Measurements from ENCODE around the gene SLC25A44.
"Not testable (repeated sequence)": the region's sequence is repeated elsewhere in the genome, so short reads cannot be mapped to it uniquely, and the experiment has no call there.

SLC25A44 gene

DNA sequence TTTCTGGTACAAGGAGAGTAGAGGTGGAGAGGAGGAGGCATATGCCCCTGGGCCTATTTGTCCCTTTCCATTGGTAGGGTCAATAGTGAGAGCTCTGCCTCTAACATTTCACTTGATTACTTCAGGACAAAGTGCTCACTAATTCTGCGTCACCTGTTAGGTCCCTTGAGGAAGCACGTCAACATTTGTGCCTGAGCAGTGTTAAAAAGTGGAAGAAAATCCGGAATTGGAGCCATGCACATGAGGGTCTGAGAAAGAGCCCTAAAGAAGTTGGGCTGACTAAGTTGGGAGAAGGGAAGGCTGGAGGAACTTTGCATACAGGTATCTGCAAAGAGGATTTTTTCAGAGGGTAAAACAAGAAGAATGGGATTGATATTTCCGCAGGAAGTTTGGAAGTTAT is 1.9 kb downstream of the SLC25A44 start:
- H3K4me3 ChIP-seq (ENCODE audit: low read length) = no peak overlapping the region
- DNase-seq (ENCODE audit: low read depth, low spot score) = no peak

- no peak for DNase-seq (ENCODE audit: low read depth, low spot score)
- H3K4me3 ChIP-seq (ENCODE audit: low read length) = no peak overlapping the region
Observed at GRCh38 chr1:156196445-156196844, 2.5 kb downstream of the SLC25A44 start.

DNA sequence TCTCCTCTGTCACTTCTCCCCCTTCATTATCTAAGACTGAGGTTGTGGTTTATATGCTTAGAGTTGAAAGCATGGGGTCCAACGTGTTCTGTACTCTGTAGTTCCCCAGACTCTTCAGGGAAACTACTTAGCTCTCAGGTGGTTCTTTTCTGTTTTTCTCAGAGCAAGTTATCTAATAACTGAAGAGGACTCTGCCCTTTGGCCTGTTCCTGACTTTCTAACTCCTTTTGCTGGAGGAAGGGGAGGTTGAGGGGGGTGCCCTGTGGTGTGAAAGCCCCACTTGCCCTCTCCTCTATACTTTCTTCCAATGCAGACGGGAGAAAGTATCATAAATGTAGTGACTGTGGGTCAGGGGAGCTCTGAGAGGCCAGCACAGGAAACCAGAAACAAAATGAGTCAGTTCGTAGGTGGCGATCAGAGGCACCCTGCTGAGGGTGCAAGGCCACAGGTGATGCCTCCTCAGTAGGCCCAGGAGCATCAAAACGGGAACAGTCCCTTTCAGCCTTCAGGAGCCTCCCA is 5.0 kb downstream of the SLC25A44 start:
- peak overlapping the region; percentile 21 for H3K4me3 ChIP-seq (ENCODE audit: low read length)
- DNase-seq (ENCODE audit: low read depth, low spot score) = peak; percentile 63

DNA sequence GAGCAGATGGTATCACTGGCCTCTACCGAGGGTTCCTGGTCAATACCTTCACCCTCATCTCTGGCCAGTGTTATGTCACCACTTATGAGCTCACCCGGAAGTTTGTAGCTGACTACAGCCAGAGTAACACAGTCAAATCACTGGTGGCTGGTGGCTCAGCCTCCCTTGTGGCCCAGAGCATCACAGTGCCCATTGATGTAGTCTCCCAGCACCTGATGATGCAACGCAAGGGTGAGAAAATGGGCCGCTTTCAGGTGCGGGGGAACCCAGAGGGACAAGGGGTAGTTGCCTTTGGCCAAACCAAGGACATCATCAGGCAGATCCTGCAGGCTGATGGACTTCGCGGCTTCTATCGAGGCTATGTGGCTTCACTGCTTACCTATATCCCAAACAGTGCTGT is 6.1 kb downstream of the SLC25A44 start:
- H3K4me3 ChIP-seq (ENCODE audit: low read length) = no peak overlapping the region
- no peak for DNase-seq (ENCODE audit: low read depth, low spot score)

DNA sequence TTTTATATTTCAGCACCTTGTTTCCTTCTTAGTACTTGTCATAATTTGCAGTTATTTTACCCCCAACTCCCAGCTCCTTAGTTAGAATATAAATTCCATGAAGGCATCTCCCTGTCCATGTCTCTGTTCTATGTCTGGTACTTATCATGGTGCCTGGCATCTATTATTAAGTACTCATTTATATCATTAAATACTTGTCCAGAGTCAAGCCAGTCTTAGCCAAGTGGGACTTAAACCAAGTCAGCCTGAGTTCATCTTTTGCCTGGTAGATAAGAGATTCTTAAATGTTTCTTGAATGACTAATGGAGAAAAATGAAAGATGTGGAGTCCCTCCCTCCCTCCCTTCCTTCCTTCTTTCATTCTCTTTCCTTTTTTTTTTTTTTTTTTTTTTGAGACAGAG is 9.4 kb downstream of the SLC25A44 start:
- H3K4me3 ChIP-seq (ENCODE audit: low read length) = no peak overlapping the region
- DNase-seq (ENCODE audit: low read depth, low spot score) = no peak

DNA sequence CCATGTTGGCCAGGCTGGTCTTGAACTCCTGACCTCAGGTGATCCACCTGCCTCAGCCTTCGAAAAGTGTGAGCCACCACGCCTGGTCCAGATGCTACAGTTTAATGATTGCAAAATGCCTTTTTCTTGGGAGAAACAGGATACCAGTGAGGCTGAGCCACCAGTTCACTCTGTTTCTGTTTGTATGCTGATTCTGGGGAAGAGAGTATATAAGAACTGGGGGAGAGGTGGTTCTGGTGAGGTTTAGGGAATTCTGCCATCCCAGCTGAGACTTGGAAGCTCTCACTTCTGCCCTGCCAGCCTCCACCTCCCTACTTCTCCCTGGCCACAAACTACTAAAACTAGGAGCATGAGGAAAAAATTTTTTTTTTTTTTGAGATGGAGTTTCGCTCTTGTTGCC is 10.8 kb downstream of the SLC25A44 start:
- DNase-seq (ENCODE audit: low read depth, low spot score) = no peak
- H3K4me3 ChIP-seq (ENCODE audit: low read length) = no peak overlapping the region

GRCh38 chr1:156211243-156211642 is 17.3 kb downstream of the SLC25A44 start:
- no peak for DNase-seq (ENCODE audit: low read depth, low spot score)
- H3K4me3 ChIP-seq (ENCODE audit: low read length) = no peak overlapping the region

DNA sequence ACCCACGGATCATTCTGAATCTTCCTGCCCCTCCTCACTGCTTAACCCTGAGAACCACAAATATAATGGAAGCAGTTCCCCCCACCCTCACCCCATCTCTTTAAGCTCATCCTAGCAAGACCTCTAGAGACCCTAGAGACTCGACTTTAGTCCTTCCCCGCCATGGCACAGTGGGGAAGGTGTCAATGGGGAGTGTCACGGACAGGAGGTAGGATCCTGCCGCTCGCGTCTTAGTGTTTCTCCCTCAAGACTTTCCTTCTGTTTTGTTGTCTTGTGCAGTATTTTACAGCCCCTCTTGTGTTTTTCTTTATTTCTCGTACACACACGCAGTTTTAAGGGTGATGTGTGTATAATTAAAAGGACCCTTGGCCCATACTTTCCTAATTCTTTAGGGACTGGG is 18.2 kb downstream of the SLC25A44 start:
- no peak for DNase-seq (ENCODE audit: low read depth, low spot score)
- H3K4me3 ChIP-seq (ENCODE audit: low read length) = peak overlapping the region; percentile 87

- peak; percentile 93 for DNase-seq (ENCODE audit: low read depth, low spot score)
- peak within 1 kb of the TSS; percentile 87 for H3K4me3 ChIP-seq (ENCODE audit: low read length)
Observed at GRCh38 chr1:156212833-156213643, 19.1 kb downstream of the SLC25A44 start, which contains the start of gene PMF1. PMF1 (plus strand) TSS chr1:156213007; CDS start chr1:156213016, 9 bp downstream.

GRCh38 chr1:156213644-156213966 is 19.7 kb downstream of the SLC25A44 start:
- no peak for DNase-seq (ENCODE audit: low read depth, low spot score)
- H3K4me3 ChIP-seq (ENCODE audit: low read length) = peak overlapping the region; percentile 87

DNA sequence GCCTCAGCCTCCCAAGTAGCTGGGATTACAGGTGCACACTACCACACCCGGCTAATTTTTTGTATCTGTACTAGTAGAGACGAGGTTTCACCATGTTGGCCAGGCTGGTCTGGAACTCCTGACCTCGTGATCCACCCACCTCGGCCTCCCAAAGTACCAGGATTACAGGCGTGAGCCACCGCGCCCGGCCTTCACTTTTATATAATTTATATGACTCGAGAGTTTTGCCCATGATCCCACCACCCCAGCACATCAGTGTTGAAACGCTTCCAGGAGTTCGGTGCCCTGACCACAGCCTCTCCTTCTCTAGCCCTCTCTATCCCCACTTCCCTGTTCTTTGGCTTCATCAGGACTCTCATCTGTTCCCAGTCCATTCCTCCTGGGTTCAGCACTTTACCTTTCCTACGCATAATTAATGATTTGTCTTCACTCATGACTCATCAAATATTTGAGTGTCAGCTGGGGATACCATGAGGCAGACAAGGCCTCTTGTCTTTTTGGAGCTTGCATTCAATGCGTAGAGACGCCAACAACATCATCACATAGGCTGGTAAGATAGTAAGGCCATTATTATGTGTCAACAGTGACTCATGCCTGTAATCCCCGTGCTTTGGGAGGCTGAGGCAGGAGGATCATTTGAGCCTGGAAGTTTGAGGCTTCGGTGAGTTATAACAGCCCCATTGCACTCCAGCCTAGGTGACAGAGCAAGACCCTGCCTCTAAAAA is 20.3 kb downstream of the SLC25A44 start:
- no peak for DNase-seq (ENCODE audit: low read depth, low spot score)
- peak overlapping the region; percentile 87 for H3K4me3 ChIP-seq (ENCODE audit: low read length)

DNA sequence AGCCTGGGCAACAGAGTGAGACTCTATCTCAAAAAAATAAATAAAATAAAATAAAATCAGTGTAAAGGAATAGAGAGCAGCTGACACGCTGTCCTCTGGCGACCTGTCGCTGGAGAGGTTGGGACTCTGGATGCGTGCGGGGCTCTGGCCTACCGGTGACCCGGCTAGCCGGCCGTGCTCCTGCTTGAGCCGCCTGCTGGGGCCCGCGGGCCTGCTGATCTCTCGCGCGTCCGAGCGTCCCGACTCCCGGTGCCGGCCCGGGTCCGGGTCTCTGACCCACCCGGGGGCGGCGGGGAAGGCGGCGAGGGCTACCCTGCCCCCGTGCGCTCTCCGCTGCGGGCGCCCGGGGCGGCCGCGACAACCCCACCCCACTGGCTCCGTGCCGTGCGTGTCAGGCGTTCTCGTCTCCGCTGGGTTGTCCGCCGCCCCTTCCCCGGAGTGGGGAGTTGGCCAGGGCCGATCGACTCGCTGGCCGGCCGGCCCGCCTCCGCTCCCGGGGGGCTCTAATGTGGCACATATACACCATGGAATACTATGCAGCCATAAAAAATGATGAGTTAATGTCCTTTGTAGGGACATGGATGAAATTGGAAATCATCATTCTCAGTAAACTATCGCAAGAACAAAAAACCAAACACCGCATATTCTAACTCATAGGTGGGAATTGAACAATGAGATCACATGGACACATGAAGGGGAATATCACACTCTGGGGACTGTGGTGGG is 22.6 kb downstream of the SLC25A44 start:
- DNase-seq (ENCODE audit: low read depth, low spot score); H3K4me3 ChIP-seq (ENCODE audit: low read length): not testable (repeated sequence)

- DNase-seq (ENCODE audit: low read depth, low spot score) = no peak
- H3K4me3 ChIP-seq (ENCODE audit: low read length) = no peak overlapping the region
Observed at GRCh38 chr1:156217871-156218270, 24.0 kb downstream of the SLC25A44 start.

DNA sequence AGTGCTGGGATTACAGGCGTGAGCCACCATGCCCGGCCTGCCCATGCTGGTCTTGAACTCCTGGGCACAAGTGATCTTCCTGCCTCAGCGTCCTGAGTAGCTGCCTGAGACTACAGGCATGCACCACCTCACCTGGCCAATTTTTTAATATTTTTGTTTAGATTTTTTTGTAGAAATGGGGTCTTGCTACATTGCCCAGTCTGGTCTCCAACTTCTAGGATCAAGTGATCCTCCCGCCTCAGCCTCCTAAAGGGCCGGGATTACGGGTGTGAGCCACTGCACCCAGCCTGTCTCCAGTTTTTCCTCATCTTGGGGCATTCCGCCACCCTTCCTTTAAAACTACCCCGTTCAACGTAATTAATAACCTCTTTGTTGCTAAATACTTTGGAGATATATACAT is 26.3 kb downstream of the SLC25A44 start:
- H3K4me3 ChIP-seq (ENCODE audit: low read length) = no peak overlapping the region
- no peak for DNase-seq (ENCODE audit: low read depth, low spot score)

GRCh38 chr1:156221986-156222692 is 28.2 kb downstream of the SLC25A44 start:
- DNase-seq (ENCODE audit: low read depth, low spot score) = no peak
- H3K4me3 ChIP-seq (ENCODE audit: low read length) = no peak overlapping the region

GRCh38 chr1:156225677-156226014 is 31.7 kb downstream of the SLC25A44 start:
- no peak for DNase-seq (ENCODE audit: low read depth, low spot score)
- H3K4me3 ChIP-seq (ENCODE audit: low read length) = no peak overlapping the region

DNA sequence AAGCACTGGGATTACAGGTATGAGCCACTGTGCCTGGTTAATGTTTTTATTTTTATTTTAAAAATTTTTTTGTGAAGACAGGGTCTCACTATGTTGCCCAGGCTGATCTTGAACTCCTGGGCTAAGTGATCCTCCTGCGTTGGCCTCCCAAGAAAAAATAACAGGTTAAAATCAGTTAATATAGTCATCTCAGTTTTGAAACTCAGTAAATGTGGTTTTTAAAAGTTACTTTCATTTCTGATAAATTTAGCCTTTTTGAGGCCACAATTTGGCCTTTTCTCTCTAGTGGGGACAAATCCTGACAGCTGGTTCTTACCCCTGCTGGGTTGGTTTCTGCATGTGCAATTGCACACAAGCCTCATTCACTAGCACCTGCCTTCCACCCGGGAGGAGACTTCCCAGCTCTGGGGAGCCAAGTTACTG is 32.2 kb downstream of the SLC25A44 start:
- DNase-seq (ENCODE audit: low read depth, low spot score) = no peak
- H3K4me3 ChIP-seq (ENCODE audit: low read length) = no peak overlapping the region

DNA sequence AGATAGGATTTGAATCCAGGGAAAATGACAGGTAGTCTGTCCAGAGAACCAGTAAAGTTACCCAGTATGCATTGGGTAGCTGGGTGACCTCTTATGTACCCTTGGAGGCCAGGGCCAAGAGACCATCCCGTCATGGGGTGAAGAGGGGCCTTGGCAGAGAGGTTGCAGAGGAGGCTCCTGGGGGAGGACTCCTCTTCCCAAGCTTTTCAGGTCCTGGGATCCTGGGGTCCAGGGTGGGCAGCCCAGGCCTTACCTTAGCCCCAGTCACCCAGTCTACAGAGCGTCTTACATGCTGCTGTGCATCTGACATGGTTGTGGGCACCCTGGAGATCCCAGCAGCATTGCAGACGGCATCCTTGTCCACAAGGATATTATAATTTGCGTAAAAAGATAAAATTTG is 32.9 kb downstream of the SLC25A44 start:
- no peak overlapping the region for H3K4me3 ChIP-seq (ENCODE audit: low read length)

DNA sequence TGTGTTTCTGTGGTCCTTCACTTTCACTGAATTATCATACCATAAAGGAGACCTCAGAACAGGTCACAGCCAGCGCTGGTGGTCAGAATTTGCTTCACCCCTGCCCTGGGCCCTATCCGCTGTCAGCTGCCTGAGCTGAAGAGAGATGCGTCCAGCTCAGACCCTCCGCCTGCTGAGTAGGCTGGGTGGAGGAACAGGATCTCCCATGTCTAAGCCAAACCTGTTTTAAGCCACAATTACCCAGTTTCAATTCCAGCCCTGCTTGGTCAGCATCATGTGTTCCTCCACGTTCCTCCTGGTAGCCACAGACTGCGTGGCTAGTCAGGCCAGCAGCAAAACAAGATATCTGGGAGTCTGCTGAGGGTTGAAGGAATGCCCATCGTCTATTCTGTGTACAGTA is 34.6 kb downstream of the SLC25A44 start:
- DNase-seq (ENCODE audit: low read depth, low spot score) = no peak
- H3K4me3 ChIP-seq (ENCODE audit: low read length) = no peak overlapping the region

More for the DNA sequence above, 32.9 kb downstream of the SLC25A44 start:
- DNase-seq (ENCODE audit: low read depth, low spot score) = no peak
